Measurements from ENCODE around the gene PI4KA.

Gene PI4KA

GRCh38 chr22:20881869-20882815 lies 23.5 kb upstream of the PI4KA start:
- no peak for DNase-seq

DNA sequence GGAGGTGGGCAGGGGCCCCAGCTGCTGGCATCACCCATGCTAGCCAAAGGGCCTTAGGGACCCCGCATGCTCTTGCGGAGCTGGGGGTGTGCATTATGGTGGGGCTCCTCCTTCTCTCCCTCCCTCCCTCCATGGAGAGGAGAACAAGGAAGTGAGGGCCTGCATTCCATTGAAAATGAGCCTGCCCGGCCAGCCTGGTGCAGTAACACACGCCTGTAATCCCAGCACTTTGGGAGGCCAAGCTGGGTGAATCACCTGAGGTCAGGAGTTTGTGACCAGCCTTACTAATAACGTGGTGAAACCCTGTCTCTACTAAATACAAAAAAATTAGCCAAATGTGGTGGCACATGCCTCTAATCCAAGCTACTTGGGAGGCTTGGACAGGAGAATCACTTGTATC lies 22.6 kb upstream of the PI4KA start:
- DNase-seq = no peak

DNA sequence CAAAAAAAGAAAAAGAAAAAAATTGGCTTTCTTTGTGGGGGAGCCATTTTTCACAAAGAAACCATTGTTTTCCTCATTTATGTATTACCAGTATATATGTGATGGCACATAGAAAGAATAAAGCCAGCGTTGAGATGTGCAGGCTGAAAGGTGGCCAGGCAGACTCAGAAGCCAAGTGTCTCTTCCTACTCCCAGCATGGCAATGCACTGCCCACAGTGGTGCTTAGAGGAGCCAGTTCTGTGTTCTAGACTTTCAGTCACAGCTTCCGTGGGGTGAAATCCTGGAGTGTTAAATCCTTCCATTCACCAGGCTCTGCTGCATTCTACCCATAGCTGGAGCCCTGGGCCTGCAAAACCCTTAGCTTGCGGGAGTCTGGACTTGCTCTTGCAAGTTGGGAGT lies 19.1 kb upstream of the PI4KA start:
- no peak for DNase-seq

DNA sequence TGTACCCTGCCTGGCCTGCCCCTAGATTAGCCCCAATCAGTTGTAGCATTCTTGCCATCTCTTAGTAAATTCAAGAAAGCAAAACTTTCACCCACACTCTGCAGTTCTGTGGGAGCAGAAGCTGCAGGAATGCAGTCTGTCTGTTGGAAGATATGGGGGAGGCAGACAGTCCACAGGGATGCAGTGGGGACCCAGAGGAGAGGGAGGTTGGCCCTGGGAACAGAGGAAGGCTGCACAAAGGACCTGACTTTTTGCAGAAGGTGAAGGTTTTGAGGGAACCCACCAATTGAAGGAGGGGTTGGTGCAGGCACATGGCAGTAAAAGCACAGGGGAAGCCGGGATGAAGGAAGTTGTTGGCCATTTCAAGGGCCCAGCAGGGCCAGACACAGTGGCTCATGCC lies 16.7 kb upstream of the PI4KA start:
- no peak for DNase-seq

DNA sequence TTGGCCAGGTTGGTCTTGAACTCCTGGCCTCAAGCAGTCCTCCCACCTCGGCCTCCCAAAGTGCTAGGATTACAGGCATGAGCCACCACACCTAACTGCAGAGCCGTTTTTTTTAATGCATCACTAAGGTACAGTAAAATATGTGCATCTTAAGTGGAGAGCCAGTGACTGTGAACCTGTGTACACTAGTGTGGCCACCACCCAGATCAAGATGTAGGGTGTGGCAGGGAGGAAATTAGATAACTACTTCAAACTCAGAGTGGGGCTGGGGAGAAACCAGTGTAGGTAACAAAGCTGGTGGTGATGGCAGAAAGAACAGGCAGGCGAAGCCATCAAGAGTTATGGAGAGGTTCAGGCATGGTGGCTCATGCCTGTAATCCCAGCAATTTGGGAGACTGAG lies 14.6 kb upstream of the PI4KA start:
- no peak for DNase-seq

DNA sequence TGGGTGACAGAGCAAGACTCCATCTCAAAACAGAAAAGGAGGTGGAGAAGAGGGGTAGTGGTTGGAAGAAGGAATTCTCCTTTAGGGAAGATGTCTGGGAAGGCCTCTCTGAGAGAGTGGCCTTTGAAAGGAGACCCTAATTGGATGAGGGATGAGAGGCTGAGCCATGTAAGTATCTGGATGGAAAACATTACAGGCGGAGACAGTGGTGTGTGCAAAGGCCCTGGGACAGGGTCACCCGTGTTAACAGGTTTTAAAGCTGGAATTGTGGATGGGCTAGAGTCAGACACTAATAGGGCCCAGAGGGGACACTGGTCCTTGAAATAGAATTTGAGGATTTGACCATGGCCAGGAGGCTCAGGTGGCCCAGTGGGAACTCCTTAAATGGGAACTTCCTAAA lies 10.6 kb upstream of the PI4KA start:
- no peak for DNase-seq

DNA sequence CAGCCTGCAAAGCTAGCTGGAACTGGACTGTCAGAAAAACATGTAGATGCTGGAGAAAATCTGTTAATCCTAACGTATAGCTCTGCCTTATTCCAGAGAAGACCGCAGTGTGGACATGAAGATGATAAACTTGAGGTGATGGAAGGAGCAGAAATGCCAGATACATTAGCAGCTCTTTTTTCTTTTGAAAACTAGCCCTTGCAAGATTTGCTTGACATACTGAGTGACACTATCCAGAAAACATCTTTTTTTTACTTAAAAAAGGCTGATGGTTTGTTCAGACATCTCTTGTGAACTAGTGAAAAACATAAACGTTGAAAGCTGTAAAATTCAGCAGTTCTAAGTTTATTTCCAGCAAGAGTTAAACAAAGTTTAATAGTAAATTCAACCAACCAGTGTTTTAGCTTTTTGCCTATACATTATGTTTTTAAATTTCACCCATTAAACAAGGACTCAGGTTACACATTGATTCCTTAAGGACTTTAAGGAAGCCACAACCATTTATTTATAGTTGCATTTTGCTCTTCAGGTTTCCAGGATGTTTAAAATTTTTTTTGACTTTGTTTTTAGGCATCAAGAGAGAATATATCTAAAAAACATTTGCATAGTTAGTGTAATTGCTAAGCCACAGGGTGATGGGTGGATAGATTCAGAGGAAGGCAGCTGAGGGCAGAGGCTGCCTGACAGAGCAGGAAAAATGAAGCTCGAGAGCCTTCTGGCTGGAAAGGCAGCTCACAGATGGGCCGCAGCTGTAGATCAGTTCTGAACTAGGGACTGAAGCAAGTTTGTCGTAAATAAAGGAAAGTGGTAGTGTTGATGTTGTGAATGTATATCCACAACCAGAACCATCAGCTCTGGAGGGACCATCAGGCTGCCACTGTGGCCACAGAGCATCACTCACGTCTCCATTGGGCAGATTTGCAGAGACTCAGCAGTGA lies 9.7 kb upstream of the PI4KA start:
- no peak for DNase-seq

DNA sequence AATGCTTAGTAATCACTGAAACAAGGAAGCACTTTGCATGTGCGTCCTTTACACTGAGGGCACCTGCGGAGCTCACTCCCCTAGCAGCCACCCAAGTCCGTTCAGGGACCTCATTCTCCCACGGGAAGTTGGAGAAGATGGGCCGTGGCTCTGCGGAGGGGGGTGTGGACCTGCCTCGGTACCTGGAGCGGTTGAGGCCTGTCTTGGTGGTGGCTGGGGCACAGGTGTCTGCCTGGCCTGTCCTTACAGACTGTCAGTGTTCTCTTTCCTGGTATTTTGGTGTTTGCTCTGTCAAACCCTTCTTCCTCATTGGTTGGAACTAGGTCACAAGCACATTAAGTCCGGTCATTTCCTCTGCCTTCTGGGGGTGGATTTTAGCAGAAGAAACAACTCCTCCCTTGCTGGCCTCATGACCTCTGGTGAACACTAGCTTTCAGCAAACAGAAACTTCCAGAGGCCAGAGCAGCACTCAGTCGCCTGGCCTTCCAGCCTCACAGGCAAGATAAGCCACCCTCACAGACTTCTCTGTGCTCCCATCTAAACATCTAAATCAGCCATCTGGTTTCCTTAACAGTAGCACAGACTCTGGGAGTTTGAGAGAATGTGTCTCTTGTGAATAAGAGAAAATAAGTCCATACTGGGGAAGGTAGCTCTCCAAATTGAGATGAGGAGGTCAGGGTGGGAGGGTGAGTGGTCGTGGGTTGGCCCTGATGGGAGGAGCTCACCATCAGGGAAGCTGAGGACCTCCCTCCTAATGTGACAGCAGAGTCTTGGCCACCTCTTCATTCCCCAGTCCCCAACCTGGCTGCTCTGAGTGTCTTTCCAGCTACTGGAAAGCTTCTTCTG lies 8.8 kb upstream of the PI4KA start:
- no peak for DNase-seq

DNA sequence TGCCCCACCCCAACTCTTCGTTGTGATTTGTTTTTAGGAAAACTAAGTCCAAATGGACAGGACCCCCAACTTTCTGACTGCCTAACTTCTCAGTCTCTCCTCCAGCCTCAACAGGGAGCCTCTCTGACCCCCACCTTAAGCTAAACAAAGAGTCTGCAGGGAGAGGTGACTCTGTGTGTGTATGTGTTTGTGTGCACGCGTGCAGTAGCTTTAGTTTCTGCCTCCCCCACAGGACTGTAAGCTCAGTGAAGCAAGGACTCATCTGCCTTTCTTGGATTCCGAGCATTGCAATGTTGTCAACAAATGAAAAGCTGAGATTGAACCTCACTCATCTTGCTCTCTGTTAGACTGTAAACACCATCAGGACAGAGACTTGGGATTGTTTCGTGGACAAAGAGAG lies 8.1 kb upstream of the PI4KA start:
- DNase-seq = no peak

- no peak for DNase-seq
These were observed 7.3 kb upstream of the PI4KA start for GRCh38 chr22:20865875-20866445.

- no peak for DNase-seq
These were observed 6.7 kb upstream of the PI4KA start for GRCh38 chr22:20865331-20865730.

DNA sequence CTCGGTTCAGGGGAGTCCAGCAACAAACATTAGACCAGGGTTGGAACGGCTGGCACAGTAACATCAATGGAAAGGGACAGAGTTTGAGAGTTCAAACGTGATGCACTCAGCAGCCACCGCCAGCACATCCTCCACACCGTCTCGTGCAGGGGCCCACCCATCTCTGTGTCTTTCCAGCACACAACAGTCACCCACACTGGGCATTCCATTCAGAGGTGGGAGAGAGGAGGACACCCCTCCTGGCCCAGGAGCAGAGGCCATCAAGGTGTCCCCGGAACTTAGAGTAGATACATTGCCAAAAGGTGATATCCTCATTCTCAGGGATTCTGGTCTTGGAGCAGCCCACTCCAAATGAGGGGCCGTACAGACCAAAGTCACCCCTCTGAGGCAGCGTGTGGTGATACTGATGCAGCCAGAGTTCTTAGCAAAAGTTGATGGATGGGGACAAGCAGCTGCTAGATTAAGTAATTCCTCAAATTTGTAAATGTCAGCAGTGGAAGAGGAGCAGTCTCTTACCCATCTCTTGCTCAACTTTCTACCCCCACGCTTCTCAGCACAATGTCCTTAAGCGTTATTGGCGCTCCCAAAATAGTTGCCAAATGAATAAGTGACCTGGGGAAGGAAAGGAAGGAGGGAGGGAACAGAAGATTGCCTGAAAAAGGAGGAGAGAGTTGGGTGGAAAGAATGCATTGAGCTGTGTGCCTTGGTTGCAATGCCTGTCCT lies 5.7 kb upstream of the PI4KA start:
- no peak for DNase-seq

GRCh38 chr22:20863366-20863765 lies 4.8 kb upstream of the PI4KA start:
- no peak for DNase-seq

DNA sequence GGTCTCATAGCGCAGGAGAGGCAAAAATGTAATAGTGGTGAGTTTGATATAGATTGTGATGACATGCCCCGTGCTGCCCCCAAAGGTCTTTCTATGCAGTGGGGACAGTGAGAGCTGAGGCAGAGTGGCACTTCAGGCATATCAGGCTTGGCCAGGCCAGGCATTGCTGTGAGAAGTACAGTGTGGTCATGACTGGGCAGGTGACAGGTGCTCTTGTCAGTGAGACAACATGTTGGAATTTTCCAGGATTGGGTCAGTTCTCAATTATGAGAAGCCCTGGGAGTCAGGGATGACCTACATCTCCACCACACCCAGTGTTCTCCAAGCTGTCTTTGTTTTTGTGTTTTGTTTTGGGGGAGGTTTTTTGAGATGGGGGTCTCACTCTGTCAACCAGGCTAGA lies 3.9 kb upstream of the PI4KA start:
- no peak for DNase-seq

GRCh38 chr22:20859615-20860014 lies 1.0 kb upstream of the PI4KA start:
- no peak for DNase-seq

DNA sequence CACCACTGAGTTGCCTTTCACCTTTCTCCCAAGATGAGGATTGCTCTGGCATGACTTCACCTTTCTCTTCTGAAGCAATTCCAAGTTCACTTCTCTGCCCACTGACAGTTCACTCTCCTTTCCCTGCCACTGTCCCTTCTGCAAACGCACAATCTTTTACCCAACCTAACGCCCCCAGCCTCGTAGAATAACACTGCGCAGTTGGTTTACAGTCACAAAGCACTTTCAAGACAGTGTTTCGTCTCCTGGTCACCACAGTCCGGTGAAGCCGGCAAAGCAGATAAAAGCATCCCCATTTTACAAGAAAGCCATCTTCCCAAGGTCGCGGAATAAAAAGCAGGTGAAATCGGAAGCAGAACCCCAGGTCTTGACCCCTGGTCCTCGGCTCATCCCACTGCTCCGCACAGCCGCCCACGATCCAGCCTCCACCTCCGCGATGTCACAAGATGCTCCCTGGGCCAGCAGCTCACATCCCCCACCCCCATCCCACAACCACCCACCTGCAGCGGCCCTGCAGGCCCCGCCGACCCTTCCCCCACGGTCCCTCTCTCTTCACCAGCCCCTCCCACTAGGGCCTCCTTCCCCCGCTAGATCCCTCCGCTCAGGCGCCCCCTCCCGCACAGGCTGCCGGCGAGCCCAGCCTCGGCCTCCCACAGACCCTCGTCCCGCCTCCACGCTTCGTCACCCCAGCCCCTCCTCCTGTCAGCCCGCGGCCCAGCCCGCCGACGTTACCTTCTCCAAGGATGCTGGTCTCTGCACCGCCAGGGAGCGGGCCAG lies 585 bp downstream of the PI4KA start:
- DNase-seq = peak; percentile 81 to 87

DNA sequence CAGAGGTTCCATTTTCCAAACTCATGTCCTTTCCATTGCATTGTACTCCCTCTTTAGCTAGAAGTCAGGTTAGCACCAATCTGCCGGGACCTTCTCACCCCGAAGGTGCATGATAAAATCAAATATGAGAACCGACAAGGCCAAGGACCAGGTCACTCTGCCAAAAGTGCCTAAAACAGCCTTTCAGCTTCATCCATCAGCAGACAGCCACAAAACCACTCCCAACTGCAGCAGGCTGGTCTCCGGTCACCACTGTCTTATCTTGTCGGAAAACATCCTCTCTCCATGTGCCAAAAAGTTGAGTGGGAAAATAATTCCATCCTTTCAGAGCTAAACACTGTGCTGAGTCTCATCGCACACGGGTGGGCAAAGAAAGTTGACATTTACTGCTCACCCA lies 1.4 kb downstream of the PI4KA start:
- no peak for DNase-seq

GRCh38 chr22:20853236-20853660 lies 5.4 kb downstream of the PI4KA start:
- DNase-seq = no peak

DNA sequence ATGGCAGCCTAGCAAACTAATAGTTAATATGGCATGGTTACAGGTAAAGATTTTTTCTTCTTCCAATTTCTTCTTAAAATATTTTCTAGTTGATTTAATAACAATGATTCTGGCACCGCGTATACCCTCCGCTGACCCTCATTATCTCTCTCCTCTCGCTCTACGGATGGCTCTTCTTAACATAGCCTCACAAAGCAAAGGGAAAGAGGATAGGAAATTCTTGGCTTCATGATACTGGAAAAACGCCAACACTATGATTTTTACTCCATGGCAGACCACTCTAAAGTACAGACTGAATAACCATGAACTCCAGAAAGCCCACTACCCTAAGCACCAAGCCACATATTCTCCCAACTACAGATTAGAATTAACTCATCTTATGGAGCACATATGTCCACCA lies 6.1 kb downstream of the PI4KA start:
- no peak for DNase-seq

DNA sequence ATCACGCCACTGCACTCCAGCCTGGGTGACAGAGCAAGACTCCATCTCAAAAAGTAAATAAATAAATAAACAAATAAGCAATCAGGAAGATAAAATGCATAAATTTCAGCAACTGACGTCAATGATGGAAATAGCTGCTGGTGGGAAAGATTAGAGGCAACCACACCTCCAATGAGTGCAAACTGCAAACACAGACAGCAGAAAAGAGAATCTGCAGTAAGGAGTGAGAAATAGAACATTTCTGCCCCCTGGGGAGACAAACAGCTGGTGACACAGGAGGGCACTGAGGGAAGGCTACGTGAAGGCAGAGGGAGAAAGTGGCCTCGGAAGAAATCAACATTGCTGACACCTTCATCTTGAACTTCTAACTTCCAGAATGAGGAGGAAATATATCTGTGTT lies 6.5 kb downstream of the PI4KA start:
- no peak for DNase-seq

DNA sequence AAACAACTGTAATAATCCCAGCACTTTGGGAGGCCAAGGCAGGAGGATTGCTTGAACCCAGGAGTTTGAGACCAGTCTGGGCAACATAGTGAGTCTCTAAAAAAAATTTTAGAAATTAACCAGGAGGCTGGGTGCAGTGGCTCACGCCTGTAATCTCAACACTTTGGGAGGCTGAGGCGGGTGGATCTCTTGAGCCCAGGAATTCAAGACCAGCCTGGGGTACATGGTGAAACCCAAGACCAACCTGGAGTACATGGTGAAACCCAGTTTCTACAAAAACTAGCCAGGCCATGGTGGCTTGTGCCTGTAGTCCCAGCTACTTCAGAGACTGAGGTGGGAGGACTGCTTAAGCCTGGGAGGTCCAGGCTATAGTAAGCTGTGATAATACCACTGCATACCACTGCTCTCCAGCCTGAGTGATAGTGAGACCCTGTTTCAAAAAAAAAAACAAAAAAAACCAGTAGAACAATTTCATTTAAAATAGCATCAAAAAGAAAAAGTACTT lies 11.2 kb downstream of the PI4KA start:
- DNase-seq = no peak

All from activated CD4-positive, alpha-beta T cell treated with anti-CD3 and anti-CD28 coated beads, Interleukin-2, amount 50 U/mL, for 48 hours (primary cell).